Testis (tissue), 3 donors: Measurements from ENCODE around the gene ZFYVE26. TPM values are rescaled to one million over a fixed set of nuclear protein-coding genes. Genes with fewer than 3 reads are reported as not detected.

ENCODE experiments used
- DNase-seq: peaks from one replicate; pipeline ENCODE4 v3.0.0-alpha.2; 2019
- H3K27ac ChIP-seq, 2 donors: fragments of 200-600 bp; sonication (generic); one replicate each; pipeline ENCODE4 v1.5.1; 2019
- H3K27me3 ChIP-seq: fragments of 200-600 bp; sonication (generic); one replicate; pipeline ENCODE4 v1.5.1; 2019
- H3K36me3 ChIP-seq: fragments of 200-600 bp; sonication (generic); one replicate; pipeline ENCODE4 v1.5.1; 2017; ENCODE audit warnings: low read depth; ENCODE audit errors: missing control alignments
- H3K4me1 ChIP-seq: fragments of 200-600 bp; sonication (generic); one replicate; pipeline ENCODE4 v1.5.1; 2019
- H3K4me3 ChIP-seq, 2 donors: fragments of 200-600 bp; sonication (generic); one replicate each; pipeline ENCODE4 v1.5.1; 2017 to 2019
- H3K9me3 ChIP-seq: fragments of 200-600 bp; sonication (generic); one replicate; pipeline ENCODE4 v1.5.1; 2017
- CTCF ChIP-seq, 3 experiments: fragments of 450-650 bp in 2 of 3; fragments of 200-600 bp in 1 of 3; sonication (generic) in 1 of 3; IDR thresholded peaks; one replicate each; pipeline ENCODE4 v1.5.1; 2016 to 2019; ENCODE audit warnings: antibody characterized with exemption in 3 of 3, mild to moderate bottlenecking in 2 of 3, moderate library complexity in 1 of 3
- POLR2A ChIP-seq: fragments of 450-650 bp; IDR thresholded peaks from one replicate; pipeline ENCODE4 v1.6.1; 2017; ENCODE audit warnings: antibody characterized with exemption, mild to moderate bottlenecking, moderate library complexity
- WGBS, 2 donors: methylation state at CpG; one replicate each; pipeline ENCODE4 v1.1.5; 2018; 5-methylcytosine and 5-hydroxymethylcytosine counted together
- intact Hi-C: fragments of 100-400 bp; cut with DNase I; formaldehyde crosslinking; loops from one replicate; pipeline ENCODE4 v1.15.1; 2023; ENCODE audit warnings: low total_unique reads
- polyA plus RNA-seq: library from polyadenylated mRNA; stranded (reverse); fragments of 350-450 nt; fragmentation: Illumina TruSeq; extraction: RNeasy Lipid Tissue Mini Kit (QIAGEN cat#74804); gene quantifications from one replicate; pipeline ENCODE4 v1.2.3, GENCODE V29; 2014; ENCODE audit warnings: low read depth, low replicate concordance; ENCODE audit not compliant: insufficient read depth
- total RNA-seq, 2 donors: library from RNA; depleted of rRNA; stranded (reverse); fragments of >200 nt; gene quantifications; one replicate each; pipeline ENCODE4 v1.2.3, GENCODE V29; 2016

The ZFYVE26 gene
- total and polyA plus RNA-seq, 3 donors from 2014 or later, result 9.4 to 34.6 (median 32.7) TPM

- Histone ChIP-seq H3K9me3 (no peaks in the 10 kb centered on the region), H3K4me3 (no peak overlapping the region), H3K36me3 (no peaks in the 10 kb centered on the region), H3K4me1 (no peaks in the 10 kb centered on the region), H3K27ac (no peak overlapping the region), H3K27me3 (no peaks in the 10 kb centered on the region)
- intact Hi-C loops, result no loop called here
- no peak for DNase-seq
- TF ChIP-seq POLR2A (no peak), CTCF (IDR thresholded peaks at IDR 0.05) (no peak)
- WGBS, 2 donors, result 81 to 95% methylated on average over 5 of the region's 5 CpGs
These were observed 32.1 kb downstream of the ZFYVE26 start for GRCh38 chr14:67784244-67784823.

DNA sequence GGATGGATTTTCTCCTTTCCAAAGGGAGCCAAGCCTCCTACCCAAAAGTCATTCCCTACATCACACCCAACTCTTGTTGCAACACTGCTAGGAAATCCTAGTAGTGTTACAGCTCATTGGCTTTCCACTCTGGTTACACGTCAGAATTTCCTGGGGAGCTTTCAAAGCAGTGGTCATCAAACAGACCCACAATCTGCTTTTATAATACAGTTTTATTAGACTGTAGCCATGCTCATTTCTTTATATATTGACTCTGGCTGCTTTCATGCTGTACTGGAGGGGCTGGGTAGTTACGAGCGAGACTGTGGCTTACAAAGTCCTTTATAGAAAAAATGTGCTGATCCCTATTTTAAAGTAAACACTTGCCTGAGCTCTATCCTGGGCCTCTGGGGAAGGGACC, 34.3 kb downstream of the ZFYVE26 start:
- no peaks in the 10 kb centered on the region for H3K9me3 ChIP-seq
- no peak for DNase-seq
- 29 to 92% methylated on average over 3 of the region's 3 CpGs for WGBS, 2 donors

DNA sequence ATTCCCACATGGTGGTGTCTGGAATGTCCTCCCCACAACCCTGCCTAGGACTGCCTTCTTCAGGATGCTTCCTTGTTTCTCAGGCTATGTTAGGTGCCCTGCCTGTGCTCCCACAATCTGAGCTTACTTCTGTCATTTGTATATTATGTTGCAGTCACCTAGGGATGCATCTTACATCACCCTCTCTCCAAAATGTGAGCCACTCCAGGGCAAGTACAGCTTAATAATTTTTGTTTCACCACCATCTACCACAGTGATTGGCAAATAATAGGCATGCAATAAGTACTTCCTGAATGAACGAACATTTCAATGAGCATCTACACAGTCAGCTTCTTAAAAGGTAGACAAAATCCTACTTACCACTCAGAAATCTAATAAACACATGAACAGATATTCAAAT, 37.6 kb downstream of the ZFYVE26 start:
- DNase-seq, result no peak
- H3K36me3 ChIP-seq, result no peaks in the 10 kb centered on the region
- H3K27me3 ChIP-seq, result no peaks in the 10 kb centered on the region
- no peak overlapping the region for H3K4me3 ChIP-seq
- intact Hi-C loops, result no loop called here
- no peaks in the 10 kb centered on the region for H3K4me1 ChIP-seq
- H3K27ac ChIP-seq, result no peak overlapping the region
- 83 to 89% methylated on average over 1 of the region's 1 CpG for WGBS, 2 donors
- no peaks in the 10 kb centered on the region for H3K9me3 ChIP-seq
- TF ChIP-seq POLR2A (no peak), CTCF (IDR thresholded peaks at IDR 0.05) (no peak)

More for the DNA sequence above, 34.3 kb downstream of the ZFYVE26 start:
- no peaks in the 10 kb centered on the region for H3K36me3 ChIP-seq
- TF ChIP-seq POLR2A, result no peak
- no peak for TF ChIP-seq CTCF (IDR thresholded peaks at IDR 0.05)
- H3K27me3 ChIP-seq, result no peaks in the 10 kb centered on the region
- H3K27ac ChIP-seq, result no peak overlapping the region
- intact Hi-C loops, result no loop called here
- no peaks in the 10 kb centered on the region for H3K4me1 ChIP-seq
- H3K4me3 ChIP-seq, result no peak overlapping the region

- H3K4me1 ChIP-seq, result no peaks in the 10 kb centered on the region
- no peak overlapping the region for H3K27ac ChIP-seq
- 59 to 93% methylated on average over 4 of the region's 4 CpGs for WGBS, 2 donors
- no peak overlapping the region for H3K4me3 ChIP-seq
- no peak for TF ChIP-seq CTCF (IDR thresholded peaks at IDR 0.05)
- TF ChIP-seq POLR2A, result no peak
- intact Hi-C loops, result no loop called here
- DNase-seq, result no peak
- H3K27me3 ChIP-seq, result no peaks in the 10 kb centered on the region
- H3K9me3 ChIP-seq, result no peaks in the 10 kb centered on the region
- no peaks in the 10 kb centered on the region for H3K36me3 ChIP-seq
These were observed 39.6 kb downstream of the ZFYVE26 start for GRCh38 chr14:67776653-67777322.
